HG02623 (cell line): ENCODE results near the gene LRRC8B.
"Not testable (repeated sequence)": the region's sequence is repeated elsewhere in the genome, so short reads cannot be mapped to it uniquely, and the experiment has no call there.

ENCODE experiments used
- ATAC-seq: cut with Tn5 transposase; IDR thresholded peaks from one replicate; pipeline ENCODE4 v1.9.1; 2021; ENCODE audit warnings: moderate library complexity; ENCODE audit not compliant: unreplicated experiment

The LRRC8B gene

GRCh38 chr1:89606227-89606980 is 81.8 kb downstream of the LRRC8B start:
- ATAC-seq = no peak

- no peak for ATAC-seq
Observed at GRCh38 chr1:89607156-89607555, 82.5 kb downstream of the LRRC8B start.

DNA sequence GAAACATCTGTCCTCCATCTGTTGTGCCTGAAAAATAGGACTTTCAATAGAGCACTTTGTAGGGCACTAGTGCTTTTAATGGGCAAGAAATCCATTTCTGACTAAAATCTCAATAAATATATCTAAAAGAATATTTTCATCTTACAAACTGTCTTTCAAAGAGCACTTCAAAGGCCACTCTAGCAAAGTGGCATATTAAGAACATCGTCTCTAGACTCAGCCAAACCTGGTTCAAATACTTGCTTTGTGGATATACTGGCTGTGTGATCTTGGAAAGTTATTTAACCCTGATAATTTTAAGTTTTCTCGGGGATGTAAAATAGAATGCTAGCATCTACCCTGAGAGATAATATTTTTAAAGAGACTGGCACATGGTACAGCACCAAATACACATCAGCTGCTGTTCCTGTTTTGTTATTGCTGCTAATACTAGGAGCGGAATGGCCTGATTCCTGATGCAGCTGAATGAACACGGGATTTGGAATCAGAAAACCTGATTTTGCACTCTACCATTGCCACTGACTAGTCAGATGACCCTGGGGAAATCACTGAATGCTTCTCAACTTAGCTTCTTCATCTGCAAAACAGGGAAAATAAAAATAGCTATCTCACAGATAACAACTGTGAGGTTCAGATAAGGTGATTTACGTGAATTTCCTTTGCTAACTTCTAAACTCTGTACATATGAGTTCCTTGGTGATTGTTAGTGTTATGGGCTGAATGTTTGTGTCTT is 83.1 kb downstream of the LRRC8B start:
- no peak for ATAC-seq

DNA sequence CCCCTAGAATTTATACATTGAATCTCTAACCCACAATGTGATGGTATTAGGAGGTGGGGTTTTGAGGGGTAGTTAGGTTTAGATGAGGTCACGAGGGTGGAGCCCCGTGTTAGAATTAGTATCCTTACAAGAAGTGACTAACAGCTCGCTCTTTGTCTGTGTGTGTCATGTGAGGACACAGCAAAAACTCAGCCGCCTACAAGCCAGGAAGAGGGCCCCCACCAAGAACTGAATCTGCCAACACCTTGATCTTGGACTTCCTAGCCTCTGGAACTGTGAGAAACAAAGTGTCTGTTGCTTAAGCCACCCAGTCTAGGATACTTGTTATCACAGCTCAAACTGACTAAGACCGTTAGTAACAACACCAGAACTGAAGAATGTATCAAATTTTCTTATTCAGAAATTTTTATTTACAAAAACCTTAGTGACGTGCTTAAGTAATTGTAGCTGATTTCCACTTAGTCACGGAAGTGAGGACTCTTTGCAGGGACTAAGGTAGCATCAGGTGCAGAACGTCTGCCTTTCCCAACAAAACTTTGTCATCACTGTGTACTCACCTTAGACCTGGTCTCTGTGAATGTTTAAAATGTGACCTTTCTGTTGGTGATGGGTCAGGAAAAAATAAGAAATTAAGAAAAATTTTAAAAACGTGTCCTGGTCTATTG is 83.8 kb downstream of the LRRC8B start:
- no peak for ATAC-seq

GRCh38 chr1:89608984-89609725 is 84.5 kb downstream of the LRRC8B start:
- ATAC-seq = no peak

- no peak for ATAC-seq
Observed at GRCh38 chr1:89609781-89610456, 85.3 kb downstream of the LRRC8B start.

- no peak for ATAC-seq
Observed at GRCh38 chr1:89610457-89611011, 85.9 kb downstream of the LRRC8B start.

DNA sequence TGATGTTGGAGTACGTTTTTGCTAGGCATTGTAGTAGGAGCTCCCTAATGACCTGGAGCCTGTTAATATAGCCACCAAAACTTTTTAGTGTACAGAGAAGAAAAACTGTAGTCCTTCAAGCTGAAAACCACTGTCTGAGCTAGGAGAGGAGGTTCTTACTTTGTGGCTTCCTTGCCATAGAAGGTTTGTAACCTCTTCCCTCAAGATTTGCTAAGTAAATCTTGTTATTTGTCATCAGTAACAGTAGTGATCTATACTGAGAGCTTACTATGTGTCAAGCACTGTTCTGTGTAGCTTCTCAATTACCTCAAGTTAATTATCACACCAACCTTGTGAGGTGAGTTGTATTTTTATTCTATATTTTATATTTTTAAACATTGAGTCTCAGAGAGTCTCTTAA is 87.1 kb downstream of the LRRC8B start:
- peak; percentile 95 for ATAC-seq

- ATAC-seq = no peak
Observed at GRCh38 chr1:89613928-89614327, 89.3 kb downstream of the LRRC8B start.

- no peak for ATAC-seq
Observed at GRCh38 chr1:89615676-89616598, 91.3 kb downstream of the LRRC8B start.

DNA sequence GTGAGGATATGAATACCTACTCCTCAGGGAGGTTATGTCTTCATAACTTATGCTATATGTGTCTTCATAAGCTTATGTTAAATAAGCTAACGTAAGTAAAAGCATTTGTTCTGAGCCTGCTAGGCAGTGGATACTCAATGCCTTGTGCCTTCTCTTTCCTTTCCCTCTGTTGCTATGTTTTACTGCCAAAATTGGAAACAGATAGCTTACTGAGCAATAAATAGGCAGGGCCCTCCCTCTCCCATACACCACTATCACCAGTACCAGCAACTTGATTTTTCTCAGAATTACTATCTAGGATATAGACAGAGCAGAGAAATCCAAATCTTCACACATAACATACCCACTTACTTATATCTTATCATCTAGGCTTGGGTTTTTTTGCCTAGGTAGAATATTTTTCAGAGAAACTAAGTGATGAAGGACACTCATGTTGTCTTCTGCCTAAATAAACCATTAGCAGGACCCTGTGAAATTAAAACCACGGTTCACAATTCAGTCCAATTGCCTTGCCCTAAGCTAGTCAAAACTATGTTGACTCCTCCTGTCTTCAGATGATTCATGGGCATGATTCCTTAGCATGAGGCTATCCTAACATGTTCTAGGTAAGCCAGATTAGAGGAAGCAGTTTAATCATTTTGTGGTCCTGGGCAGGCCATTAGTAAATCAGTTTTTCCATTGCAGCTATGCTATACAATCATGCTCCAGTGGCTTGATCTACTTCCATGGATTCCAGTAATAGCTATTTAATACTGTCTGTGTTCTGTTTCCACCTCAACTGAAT is 92.4 kb downstream of the LRRC8B start:
- no peak for ATAC-seq

- ATAC-seq = no peak
Observed at GRCh38 chr1:89620664-89621063, 96.0 kb downstream of the LRRC8B start.

- no peak for ATAC-seq
Observed at GRCh38 chr1:89622895-89623294, 98.3 kb downstream of the LRRC8B start.

DNA sequence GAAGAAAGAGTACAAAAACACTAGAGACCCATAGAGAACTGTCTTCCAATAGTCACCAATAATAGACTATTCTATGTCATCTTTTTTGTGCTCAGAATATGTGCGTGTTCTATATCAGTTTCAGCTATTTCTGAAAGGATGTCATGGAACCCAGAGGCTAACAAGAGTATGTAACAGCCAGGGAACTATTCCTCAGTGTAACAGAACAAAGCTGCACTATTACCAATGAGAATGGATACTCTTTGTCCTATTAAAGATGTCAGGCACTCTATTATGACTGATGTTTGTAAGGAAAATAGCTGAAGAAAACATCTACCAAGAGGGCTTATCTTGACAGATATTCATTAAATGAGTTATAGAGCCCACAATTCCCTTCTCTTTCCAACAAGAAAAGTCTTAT is 99.7 kb downstream of the LRRC8B start:
- ATAC-seq = no peak

DNA sequence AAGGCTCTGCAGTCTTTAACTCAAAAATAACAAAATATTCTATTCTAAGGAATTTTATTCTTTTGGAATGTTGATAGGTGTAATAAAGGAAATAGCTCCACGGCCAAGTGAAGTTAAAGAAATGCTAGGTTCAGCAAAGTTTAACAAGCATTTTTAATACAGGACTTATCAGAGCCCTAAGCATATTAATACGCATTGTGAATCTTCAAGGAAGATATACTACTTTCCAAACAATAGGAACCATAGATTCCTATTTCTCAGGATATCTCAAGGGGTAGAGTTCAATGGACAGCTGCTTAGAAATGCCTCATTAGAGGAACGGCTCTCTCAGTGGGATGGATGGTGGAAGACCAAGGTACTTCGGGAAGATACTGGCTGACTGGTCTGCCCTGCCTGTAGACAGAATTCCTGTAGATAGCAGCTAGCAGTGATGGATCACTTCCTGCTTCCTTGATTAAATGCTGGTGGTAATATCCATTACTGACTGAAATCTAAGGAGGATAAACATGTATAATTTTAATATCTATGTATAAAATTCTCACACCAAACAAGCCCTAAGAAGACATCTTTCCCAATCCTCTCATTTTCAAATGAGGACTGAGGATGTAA is 100.2 kb downstream of the LRRC8B start:
- ATAC-seq = no peak

- ATAC-seq = no peak
Observed at GRCh38 chr1:89627596-89627962, 103.0 kb downstream of the LRRC8B start.

DNA sequence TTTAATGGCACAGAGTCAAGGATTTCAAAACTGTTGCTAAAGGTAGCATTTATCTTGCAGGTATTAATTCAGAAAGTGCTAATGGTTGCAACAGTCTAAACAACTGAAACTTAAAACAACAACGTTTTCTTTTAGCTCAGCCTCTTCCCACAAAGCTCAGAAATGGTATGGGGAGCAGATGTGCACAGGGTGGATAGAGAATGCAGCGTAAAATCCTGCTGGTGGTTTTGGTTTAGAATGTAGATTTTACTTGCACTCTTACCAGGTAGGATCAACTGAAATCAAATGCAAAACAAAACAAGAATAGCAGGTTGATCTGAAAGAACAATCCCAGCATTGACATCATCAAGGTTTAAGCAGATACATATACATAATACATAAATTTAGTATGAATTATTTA is 104.5 kb downstream of the LRRC8B start:
- no peak for ATAC-seq

DNA sequence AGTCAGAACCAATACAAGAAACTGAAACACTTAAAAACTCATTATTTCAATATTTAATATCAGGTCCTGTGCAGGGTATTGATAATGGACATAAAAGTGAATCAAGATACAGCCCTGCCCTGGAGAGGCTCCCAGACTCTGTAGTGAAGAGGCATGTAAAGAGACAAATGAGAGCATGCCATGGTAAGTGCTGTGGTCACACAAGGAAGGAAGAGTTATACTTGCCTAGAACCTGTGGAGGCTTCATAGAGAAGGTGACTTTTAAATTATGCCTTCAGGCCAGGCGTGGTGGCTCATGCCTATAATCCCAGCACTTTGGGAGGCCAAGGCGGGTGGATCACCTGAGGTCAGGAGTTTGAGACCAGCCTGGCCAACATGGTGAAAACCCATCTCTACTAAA is 105.0 kb downstream of the LRRC8B start:
- not testable (repeated sequence) for ATAC-seq
